ENCODE data around the gene ADAMTS10. TPM values are rescaled to one million over a fixed set of nuclear protein-coding genes. Genes with fewer than 3 reads are reported as not detected.

The ADAMTS10 gene
- total and polyA plus RNA-seq, 8 donors, result 6.7 to 106 (median 18.7) TPM

DNA sequence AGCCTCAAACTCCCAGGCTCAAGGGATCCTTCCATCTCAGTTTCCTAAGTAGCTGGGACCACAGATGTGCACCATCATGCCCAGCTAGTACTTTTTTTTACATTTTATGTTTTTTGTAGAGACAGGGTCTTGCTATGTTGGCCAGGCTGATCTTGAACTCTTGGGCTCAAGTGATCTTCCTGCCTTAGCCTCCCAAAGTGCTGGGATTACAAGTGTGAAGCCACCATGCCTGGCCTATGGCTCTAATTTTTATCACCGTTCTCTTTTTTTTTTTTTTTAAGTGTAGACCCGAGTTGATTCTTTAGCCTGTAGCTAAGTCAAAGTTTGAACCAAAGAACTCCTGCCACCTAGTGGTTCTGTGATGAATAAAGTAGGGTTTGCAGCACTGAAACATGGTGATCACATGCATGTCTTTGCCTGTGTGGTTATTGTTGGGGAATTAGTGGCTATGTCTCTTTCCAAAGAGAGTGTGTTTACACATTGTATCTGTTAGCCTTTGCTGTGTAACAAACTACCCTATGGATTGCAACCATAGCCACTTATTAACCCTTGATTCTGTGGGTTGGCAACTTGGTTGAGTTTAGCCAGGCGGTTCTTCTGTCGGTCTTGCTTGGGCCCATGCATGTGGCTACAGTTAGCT is 31.5 kb upstream of the ADAMTS10 start:
- TF ChIP-seq, protein P1, sequence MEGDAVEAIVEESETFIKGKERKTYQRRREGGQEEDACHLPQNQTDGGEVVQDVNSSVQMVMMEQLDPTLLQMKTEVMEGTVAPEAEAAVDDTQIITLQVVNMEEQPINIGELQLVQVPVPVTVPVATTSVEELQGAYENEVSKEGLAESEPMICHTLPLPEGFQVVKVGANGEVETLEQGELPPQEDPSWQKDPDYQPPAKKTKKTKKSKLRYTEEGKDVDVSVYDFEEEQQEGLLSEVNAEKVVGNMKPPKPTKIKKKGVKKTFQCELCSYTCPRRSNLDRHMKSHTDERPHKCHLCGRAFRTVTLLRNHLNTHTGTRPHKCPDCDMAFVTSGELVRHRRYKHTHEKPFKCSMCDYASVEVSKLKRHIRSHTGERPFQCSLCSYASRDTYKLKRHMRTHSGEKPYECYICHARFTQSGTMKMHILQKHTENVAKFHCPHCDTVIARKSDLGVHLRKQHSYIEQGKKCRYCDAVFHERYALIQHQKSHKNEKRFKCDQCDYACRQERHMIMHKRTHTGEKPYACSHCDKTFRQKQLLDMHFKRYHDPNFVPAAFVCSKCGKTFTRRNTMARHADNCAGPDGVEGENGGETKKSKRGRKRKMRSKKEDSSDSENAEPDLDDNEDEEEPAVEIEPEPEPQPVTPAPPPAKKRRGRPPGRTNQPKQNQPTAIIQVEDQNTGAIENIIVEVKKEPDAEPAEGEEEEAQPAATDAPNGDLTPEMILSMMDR (IDR thresholded peaks at IDR 0.05), result peak; percentile 12 to 39 (median 26)
- H3K27me3 ChIP-seq, result no peaks in the 10 kb centered on the region
- H3K27ac ChIP-seq, result no peak overlapping the region
- ATAC-seq (peak; percentile 41 to 53 (median 46)), DNase-seq (no peak), FAIRE-seq (no peak)
- no peaks in the 10 kb centered on the region for H3K4me1 ChIP-seq
- no peaks in the 10 kb centered on the region for H3K9me3 ChIP-seq
- H3K4me3 ChIP-seq, result no peak overlapping the region
- 49 to 50% methylated on average over 4 of the region's 4 CpGs for WGBS, 2 donors
- no peaks in the 10 kb centered on the region for H3K36me3 ChIP-seq
- intact Hi-C loops (cut with DNase I), result no loop called here

DNA sequence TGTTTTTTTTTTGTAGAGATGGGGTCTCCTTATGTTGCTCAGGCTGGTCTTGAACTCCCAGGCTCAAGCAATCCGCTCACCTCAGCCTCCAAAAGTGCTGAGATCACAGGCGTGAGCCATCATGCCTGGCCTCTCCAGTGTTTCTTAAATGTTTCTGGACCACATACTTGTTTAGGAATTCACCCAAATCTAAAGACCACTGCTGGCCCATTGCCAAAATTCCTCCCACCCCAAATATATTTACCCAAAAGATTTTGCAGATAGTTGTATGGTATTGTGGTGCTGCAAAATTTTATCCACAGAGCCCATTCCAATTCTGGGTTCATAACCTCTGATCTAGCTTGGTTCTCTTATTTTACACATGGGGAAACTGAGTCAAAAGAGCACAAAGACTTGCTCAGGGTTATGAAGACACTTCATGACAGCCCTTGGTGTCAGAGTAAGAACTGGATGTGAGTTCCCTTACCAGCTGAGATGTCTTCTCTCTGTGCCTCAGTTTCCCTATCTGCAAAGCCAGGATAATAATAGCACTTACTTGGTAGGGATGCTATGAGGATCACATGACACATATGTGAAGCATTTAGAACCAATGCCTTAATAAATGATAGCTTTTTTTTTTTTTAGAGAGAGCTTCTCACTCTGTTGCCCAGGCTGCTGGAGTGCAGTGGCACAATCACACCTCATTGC is 30.8 kb upstream of the ADAMTS10 start:
- DNase-seq (no peak), ATAC-seq (no peak), FAIRE-seq (no peak)
- no peaks in the 10 kb centered on the region for H3K4me1 ChIP-seq
- intact Hi-C loops (cut with DNase I), result no loop called here
- TF ChIP-seq, protein P1 (IDR thresholded peaks at IDR 0.05), result no peak
- WGBS, 2 donors, result 73 to 78% methylated on average over 2 of the region's 2 CpGs
- no peaks in the 10 kb centered on the region for H3K27me3 ChIP-seq
- no peaks in the 10 kb centered on the region for H3K36me3 ChIP-seq
- no peak overlapping the region for H3K4me3 ChIP-seq
- no peak overlapping the region for H3K27ac ChIP-seq
- H3K9me3 ChIP-seq, result no peaks in the 10 kb centered on the region

DNA sequence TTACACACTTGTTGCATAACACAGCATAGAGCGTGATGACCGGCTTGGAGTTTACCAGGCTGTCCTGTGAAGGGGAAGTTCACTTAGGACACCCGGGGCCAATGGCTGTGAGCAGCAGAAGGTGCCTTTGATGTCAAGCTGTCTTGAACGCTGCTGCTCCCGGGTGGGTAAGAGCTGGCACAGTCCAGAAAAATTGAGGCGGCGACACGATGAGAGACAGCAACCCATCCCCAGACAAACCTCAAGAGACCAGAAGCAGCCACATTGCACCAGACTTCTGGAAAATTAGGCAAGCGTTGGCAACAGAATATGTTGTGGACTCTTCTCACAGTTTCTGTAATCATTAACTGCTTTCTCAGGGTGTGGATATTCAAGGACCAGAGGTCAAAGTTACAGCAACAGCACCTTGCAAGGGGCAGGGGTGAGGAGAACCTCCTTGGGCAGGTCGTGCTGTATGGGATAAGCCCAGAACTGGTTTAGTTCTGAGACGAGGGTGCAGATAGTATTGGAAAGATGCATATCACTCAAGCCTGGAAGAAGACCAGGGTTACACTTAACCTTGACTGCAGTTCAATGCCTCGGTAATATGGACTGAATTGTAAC is 30.0 kb upstream of the ADAMTS10 start:
- H3K4me3 ChIP-seq, result no peak overlapping the region
- ATAC-seq (peak in 3 of 4 donors; percentile 38 to 74 (median 66)), FAIRE-seq (no peak), DNase-seq (peak in 1 of 6 donors; percentile 50)
- TF ChIP-seq, protein P1 (IDR thresholded peaks at IDR 0.05), result no peak
- H3K27ac ChIP-seq, result peak overlapping the region in 1 of 4 donors; percentile 9
- no peaks in the 10 kb centered on the region for H3K9me3 ChIP-seq
- H3K27me3 ChIP-seq, result no peaks in the 10 kb centered on the region
- WGBS, 2 donors, result 53 to 56% methylated on average over 12 of the region's 12 CpGs
- no peaks in the 10 kb centered on the region for H3K36me3 ChIP-seq
- no peaks in the 10 kb centered on the region for H3K4me1 ChIP-seq
- intact Hi-C loops (cut with DNase I), result no loop called here

DNA sequence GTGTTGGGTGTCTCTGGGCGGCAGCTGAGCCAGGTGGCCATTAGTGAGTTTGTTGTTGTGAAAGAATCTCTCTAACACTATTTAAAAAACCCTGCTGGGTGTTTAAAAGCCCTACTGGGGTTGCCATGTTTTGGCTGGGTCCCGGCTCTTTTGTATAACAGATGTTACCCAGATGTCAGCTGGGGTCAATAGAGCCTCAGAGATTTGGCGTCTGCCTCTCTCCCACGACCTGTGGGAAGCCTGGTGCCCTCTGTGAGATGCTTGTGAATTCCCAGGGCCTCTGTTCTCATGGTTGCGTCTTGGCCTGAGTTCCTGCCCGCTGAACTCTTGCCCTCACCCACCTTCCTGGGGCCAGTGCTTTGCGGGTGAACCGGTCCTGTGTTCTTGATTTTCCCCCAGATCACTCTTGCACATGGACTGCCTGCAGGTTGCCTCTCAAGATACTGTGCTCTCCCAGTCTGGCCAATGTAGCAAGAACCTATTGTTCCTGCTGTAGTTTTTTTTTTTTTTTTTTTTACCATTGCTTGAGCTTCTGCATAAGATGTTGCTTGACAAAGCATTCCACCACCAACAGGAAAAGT is 29.4 kb upstream of the ADAMTS10 start:
- Histone ChIP-seq H3K27me3 (no peaks in the 10 kb centered on the region), H3K27ac (peak overlapping the region in 1 of 4 donors; percentile 8), H3K4me3 (no peak overlapping the region), H3K9me3 (no peaks in the 10 kb centered on the region), H3K4me1 (no peaks in the 10 kb centered on the region), H3K36me3 (no peaks in the 10 kb centered on the region)
- 40 to 48% methylated on average over 8 of the region's 8 CpGs for WGBS, 2 donors
- ATAC-seq (no peak), DNase-seq (no peak), FAIRE-seq (no peak)
- TF ChIP-seq, protein P1 (IDR thresholded peaks at IDR 0.05), result no peak
- intact Hi-C loops (cut with DNase I), result no loop called here
